Natural killer cell (primary cell): Measurements from ENCODE around the gene NRIP1. TPM values are rescaled to one million over a fixed set of nuclear protein-coding genes. Genes with fewer than 3 reads are reported as not detected.

ENCODE experiments used
- ATAC-seq, 3 donors: fragments of 150-1000 bp in 2 of 3; fragments of 200-7000 bp in 1 of 3; cut with Tn5 transposase; 1 replicate in 1 of 3; 2 replicates in 2 of 3; pipeline ENCODE4 v1.10.0; 2021; ENCODE audit warnings: mild to moderate bottlenecking in 2 of 3, moderate library complexity in 2 of 3
- DNase-seq, 2 donors: peaks; one replicate each; pipeline versions ENCODE4 v3.0.0 to v3.0.0-alpha.2; 2013 to 2021; ENCODE audit warnings: mixed read lengths in 1 of 2
- H3K27ac ChIP-seq: one replicate; pipeline ENCODE4 v1.5.1; 2013; ENCODE audit warnings: mild to moderate bottlenecking, low read length
- H3K27me3 ChIP-seq: one replicate; pipeline ENCODE4 v1.6.1; 2013; ENCODE audit warnings: low read length; ENCODE audit not compliant: control insufficient read depth, insufficient read depth
- H3K36me3 ChIP-seq: one replicate; pipeline ENCODE4 v1.6.1; 2013; ENCODE audit warnings: low read length; ENCODE audit not compliant: control insufficient read depth, insufficient read depth
- H3K4me1 ChIP-seq: one replicate; pipeline ENCODE4 v1.6.1; 2013; ENCODE audit warnings: low read length; ENCODE audit not compliant: control insufficient read depth, insufficient read depth
- H3K4me3 ChIP-seq: one replicate; pipeline ENCODE4 v1.5.1; 2013; ENCODE audit warnings: low read length
- H3K9me3 ChIP-seq: one replicate; pipeline ENCODE4 v1.6.1; 2013; ENCODE audit warnings: low read length; ENCODE audit not compliant: control insufficient read depth, insufficient read depth
- H3K27ac Mint-ChIP-seq, 2 donors: one replicate each; pipeline ENCODE4 v1.8.0; 2022; ENCODE audit warnings: mild to moderate bottlenecking in 2 of 2, mixed read lengths in 2 of 2, moderate library complexity in 1 of 2
- H3K27me3 Mint-ChIP-seq, 2 donors: one replicate each; pipeline ENCODE4 v1.8.0; 2022; ENCODE audit warnings: low read depth in 2 of 2, mixed read lengths in 2 of 2
- H3K36me3 Mint-ChIP-seq: one replicate; pipeline ENCODE4 v1.8.0; 2022; ENCODE audit warnings: mixed read lengths
- H3K4me1 Mint-ChIP-seq, 2 donors: one replicate each; pipeline ENCODE4 v1.8.0; 2022; ENCODE audit warnings: mixed read lengths in 2 of 2
- H3K4me3 Mint-ChIP-seq: one replicate; pipeline ENCODE4 v1.8.0; 2022; ENCODE audit warnings: mild to moderate bottlenecking, moderate library complexity, mixed read lengths
- H3K9me3 Mint-ChIP-seq, 2 donors: one replicate each; pipeline ENCODE4 v1.8.0; 2022; ENCODE audit warnings: mixed read lengths in 2 of 2
- WGBS: methylation state at CpG from one replicate; pipeline ENCODE4 v1.1.7; 2013; ENCODE audit warnings: missing lambda C conversion rate; ENCODE audit not compliant: insufficient coverage; 5-methylcytosine and 5-hydroxymethylcytosine counted together
- intact Hi-C: fragments of 100-400 bp; cut with micrococcal nuclease; formaldehyde crosslinking; loops from one replicate; pipeline ENCODE4 v1.14.2; 2022
- total RNA-seq, 4 donors: library from RNA; stranded (reverse); fragments of 120-200 nt in 1 of 4; gene quantifications; one replicate each; pipeline versions ENCODE4 v1.2.3 to v1.2.4, GENCODE V29; 2013 to 2022
- TF ChIP-seq, protein P1 (sequence below): fragments of 200-600 bp; IDR thresholded peaks from one replicate; pipeline ENCODE4 v1.8.0; 2022; ENCODE audit warnings: antibody characterized with exemption

NRIP1 gene
- total RNA-seq, 3 donors from 2014 or later (not counting 1 experiment from before 2014, with no cell fraction given): 42.4 to 46.8 (median 42.6) TPM

DNA sequence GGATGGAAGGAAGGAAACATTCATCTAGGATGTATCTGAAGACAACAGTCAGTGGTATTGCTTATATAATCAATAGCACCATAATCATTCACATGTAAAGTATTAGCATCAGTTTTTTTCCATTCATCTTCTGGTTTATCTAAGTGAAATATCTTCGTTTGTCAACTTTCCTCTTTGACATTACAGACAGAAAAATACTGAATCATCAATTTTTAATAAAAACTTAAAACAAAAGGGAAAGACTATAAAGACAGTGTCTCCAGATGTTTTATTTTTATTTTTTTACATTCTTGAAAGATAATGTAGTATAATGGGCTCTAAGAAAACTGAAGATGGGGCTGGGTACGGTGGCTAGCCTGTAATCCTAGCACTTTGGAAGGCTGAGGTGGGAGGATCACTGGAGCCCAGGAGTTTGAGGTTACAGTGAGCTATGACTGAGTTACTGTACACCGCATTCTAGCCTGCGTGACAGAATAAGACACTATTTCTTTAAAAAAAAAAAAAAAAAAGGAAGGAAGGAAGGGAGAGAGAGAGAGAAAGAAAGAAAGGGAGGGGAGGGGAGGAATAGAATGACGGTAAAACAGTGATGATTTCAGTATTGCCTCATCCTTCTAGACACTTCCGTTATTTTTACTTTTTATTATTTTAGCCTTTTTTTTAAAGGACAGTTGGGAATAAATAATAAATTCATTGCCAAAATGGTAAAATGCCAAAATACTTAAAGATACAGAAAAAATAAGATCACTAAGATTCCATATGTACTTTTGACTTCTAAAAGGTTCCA lies 89.5 kb downstream of the NRIP1 start:
- no peaks in the 10 kb centered on the region for H3K36me3 ChIP-seq
- ATAC-seq (no peak), DNase-seq (no peak)
- Mint-ChIP-seq H3K27ac (no peak overlapping the region), H3K4me1 (peaks cover 13 to 30% of the 10 kb centered on the region in 2 donors), H3K36me3 (no peaks in the 10 kb centered on the region), H3K4me3 (no peak overlapping the region), H3K27me3 (no peaks in the 10 kb centered on the region), H3K9me3 (no peaks in the 10 kb centered on the region)
- intact Hi-C loops: no loop called here
- WGBS: 81% methylated on average over 1 of the region's 6 CpGs
- H3K4me1 ChIP-seq: no peaks in the 10 kb centered on the region
- H3K4me3 ChIP-seq: no peak overlapping the region
- H3K9me3 ChIP-seq: no peaks in the 10 kb centered on the region
- no peaks in the 10 kb centered on the region for H3K27me3 ChIP-seq
- TF ChIP-seq, protein P1, sequence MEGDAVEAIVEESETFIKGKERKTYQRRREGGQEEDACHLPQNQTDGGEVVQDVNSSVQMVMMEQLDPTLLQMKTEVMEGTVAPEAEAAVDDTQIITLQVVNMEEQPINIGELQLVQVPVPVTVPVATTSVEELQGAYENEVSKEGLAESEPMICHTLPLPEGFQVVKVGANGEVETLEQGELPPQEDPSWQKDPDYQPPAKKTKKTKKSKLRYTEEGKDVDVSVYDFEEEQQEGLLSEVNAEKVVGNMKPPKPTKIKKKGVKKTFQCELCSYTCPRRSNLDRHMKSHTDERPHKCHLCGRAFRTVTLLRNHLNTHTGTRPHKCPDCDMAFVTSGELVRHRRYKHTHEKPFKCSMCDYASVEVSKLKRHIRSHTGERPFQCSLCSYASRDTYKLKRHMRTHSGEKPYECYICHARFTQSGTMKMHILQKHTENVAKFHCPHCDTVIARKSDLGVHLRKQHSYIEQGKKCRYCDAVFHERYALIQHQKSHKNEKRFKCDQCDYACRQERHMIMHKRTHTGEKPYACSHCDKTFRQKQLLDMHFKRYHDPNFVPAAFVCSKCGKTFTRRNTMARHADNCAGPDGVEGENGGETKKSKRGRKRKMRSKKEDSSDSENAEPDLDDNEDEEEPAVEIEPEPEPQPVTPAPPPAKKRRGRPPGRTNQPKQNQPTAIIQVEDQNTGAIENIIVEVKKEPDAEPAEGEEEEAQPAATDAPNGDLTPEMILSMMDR: no peak
- H3K27ac ChIP-seq: no peak overlapping the region

DNA sequence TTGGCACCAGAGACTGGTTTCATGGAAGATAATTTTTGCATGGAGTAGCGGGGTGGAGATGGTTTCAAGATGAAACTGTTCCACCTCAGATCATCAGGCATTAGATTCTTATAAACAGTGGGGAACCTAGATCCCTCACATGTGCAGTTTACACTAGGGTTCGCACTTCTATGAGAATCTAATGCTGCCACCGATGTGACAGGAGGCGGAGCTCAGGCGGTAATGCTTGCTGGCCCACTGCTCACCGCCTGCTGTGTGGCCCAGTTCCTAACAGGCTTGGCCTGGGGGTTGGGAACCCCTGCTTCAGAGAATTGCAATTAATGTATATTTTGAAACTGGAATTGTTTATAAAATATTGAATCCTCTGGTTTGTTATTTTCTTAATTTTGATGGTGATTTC lies 92.1 kb downstream of the NRIP1 start:
- H3K27me3 Mint-ChIP-seq: no peaks in the 10 kb centered on the region
- intact Hi-C loops: no loop called here
- no peak overlapping the region for H3K4me3 ChIP-seq
- peaks cover 6 to 35% of the 10 kb centered on the region in 2 donors for H3K4me1 Mint-ChIP-seq
- peaks cover 6% of the 10 kb centered on the region for H3K36me3 Mint-ChIP-seq
- no peak overlapping the region for H3K4me3 Mint-ChIP-seq
- H3K27ac ChIP-seq: no peak overlapping the region
- no peaks in the 10 kb centered on the region for H3K9me3 Mint-ChIP-seq
- no peak overlapping the region for H3K27ac Mint-ChIP-seq
- peaks cover 9% of the 10 kb centered on the region for H3K36me3 ChIP-seq
- H3K27me3 ChIP-seq: no peaks in the 10 kb centered on the region
- H3K9me3 ChIP-seq: no peaks in the 10 kb centered on the region
- ATAC-seq (no peak), DNase-seq (no peak)
- TF ChIP-seq, protein P1: no peak
- H3K4me1 ChIP-seq: no peaks in the 10 kb centered on the region
- 92% methylated on average over 6 of the region's 6 CpGs for WGBS

DNA sequence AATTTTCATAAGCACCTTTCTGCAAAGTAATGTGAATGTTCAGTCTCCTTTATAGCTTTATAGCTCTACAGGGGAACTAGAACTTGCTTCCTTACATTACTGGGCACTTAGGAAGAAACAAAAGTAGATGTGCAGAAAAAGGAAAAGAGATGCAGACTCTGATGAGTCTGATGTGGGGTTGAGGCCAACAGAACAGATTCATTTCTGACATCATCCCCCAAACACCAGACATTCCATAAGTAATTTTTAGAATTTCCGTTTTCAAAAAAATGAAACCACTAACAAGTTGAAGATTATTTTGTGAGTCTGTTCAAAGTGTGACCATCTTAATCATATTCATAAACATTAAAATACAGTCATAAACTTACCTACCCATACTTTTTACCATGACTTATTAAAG lies 96.0 kb downstream of the NRIP1 start:
- ATAC-seq (no peak), DNase-seq (no peak)
- no peaks in the 10 kb centered on the region for H3K9me3 Mint-ChIP-seq
- H3K4me3 ChIP-seq: no peak overlapping the region
- H3K4me1 Mint-ChIP-seq: peaks cover 25 to 53% of the 10 kb centered on the region in 2 donors
- no peaks in the 10 kb centered on the region for H3K27me3 Mint-ChIP-seq
- no CpG with 5 or more reads among the region's 1 CpG for WGBS
- H3K27ac ChIP-seq: no peak overlapping the region
- peaks cover 22% of the 10 kb centered on the region for H3K36me3 Mint-ChIP-seq
- H3K36me3 ChIP-seq: peaks cover 28% of the 10 kb centered on the region
- H3K4me3 Mint-ChIP-seq: no peak overlapping the region
- intact Hi-C loops: no loop called here
- TF ChIP-seq, protein P1: no peak
- no peak overlapping the region for H3K27ac Mint-ChIP-seq
- H3K27me3 ChIP-seq: no peaks in the 10 kb centered on the region
- no peaks in the 10 kb centered on the region for H3K4me1 ChIP-seq
- H3K9me3 ChIP-seq: no peaks in the 10 kb centered on the region

DNA sequence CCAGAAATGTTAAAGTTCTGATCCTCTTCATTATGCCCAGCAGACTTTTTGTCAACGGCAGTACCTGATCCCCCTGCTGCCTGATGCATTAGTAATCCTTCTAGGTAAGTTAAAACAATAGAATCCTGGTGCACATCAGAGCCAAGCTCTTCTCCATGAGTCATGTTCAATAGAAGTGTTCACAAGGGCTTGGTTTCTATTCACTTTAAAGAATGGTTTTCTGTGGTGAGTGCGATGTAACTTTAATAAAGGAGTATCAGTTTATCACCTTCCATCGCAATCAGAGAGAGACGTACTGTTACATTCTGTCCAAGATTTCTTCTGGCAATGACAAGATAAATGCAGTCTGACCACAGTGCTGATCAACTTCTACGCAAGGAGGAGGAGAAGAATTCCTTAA lies 96.8 kb downstream of the NRIP1 start:
- Histone ChIP-seq H3K9me3 (no peaks in the 10 kb centered on the region), H3K4me3 (no peak overlapping the region), H3K27me3 (no peaks in the 10 kb centered on the region), H3K27ac (no peak overlapping the region), H3K36me3 (peaks cover 28% of the 10 kb centered on the region), H3K4me1 (no peaks in the 10 kb centered on the region)
- no peaks in the 10 kb centered on the region for H3K9me3 Mint-ChIP-seq
- peaks cover 30 to 51% of the 10 kb centered on the region in 2 donors for H3K4me1 Mint-ChIP-seq
- ATAC-seq: no peak
- peaks cover 22% of the 10 kb centered on the region for H3K36me3 Mint-ChIP-seq
- TF ChIP-seq, protein P1: no peak
- intact Hi-C loops: no loop called here
- 99% methylated on average over 4 of the region's 5 CpGs for WGBS
- no peak for DNase-seq
- H3K27me3 Mint-ChIP-seq: no peaks in the 10 kb centered on the region
- H3K4me3 Mint-ChIP-seq: no peak overlapping the region
- no peak overlapping the region for H3K27ac Mint-ChIP-seq
